GM19351 (cell line): ENCODE data around the gene PCSK2.

ENCODE experiments used
- ATAC-seq: cut with Tn5 transposase; IDR thresholded peaks from one replicate; pipeline ENCODE4 v1.9.1; 2021; ENCODE audit warnings: mild to moderate bottlenecking, moderate library complexity; ENCODE audit not compliant: unreplicated experiment

The PCSK2 gene

GRCh38 chr20:17327185-17328148 is 100.6 kb downstream of the PCSK2 start:
- ATAC-seq: no peak

- no peak for ATAC-seq
These were observed 108.1 kb downstream of the PCSK2 start for GRCh38 chr20:17334932-17335331.

- ATAC-seq: no peak
These were observed 112.2 kb downstream of the PCSK2 start for GRCh38 chr20:17339000-17339399.

- no peak for ATAC-seq
These were observed 116.3 kb downstream of the PCSK2 start for GRCh38 chr20:17343091-17343490.

GRCh38 chr20:17343656-17344452 is 117.0 kb downstream of the PCSK2 start:
- no peak for ATAC-seq

GRCh38 chr20:17344790-17345189 is 118.0 kb downstream of the PCSK2 start:
- no peak for ATAC-seq

- ATAC-seq: no peak
These were observed 118.5 kb downstream of the PCSK2 start for GRCh38 chr20:17345321-17345720.

GRCh38 chr20:17350321-17350720 is 123.5 kb downstream of the PCSK2 start:
- no peak for ATAC-seq

GRCh38 chr20:17357238-17357637 is 130.4 kb downstream of the PCSK2 start:
- no peak for ATAC-seq

GRCh38 chr20:17358854-17359253 is 132.0 kb downstream of the PCSK2 start:
- no peak for ATAC-seq

GRCh38 chr20:17364681-17365080 is 137.8 kb downstream of the PCSK2 start:
- no peak for ATAC-seq

- ATAC-seq: no peak
These were observed 139.0 kb downstream of the PCSK2 start for GRCh38 chr20:17365831-17366230.

GRCh38 chr20:17369506-17369905 is 142.7 kb downstream of the PCSK2 start:
- no peak for ATAC-seq

- no peak for ATAC-seq
These were observed 146.1 kb downstream of the PCSK2 start for GRCh38 chr20:17372806-17373440.

GRCh38 chr20:17374086-17374485 is 147.2 kb downstream of the PCSK2 start:
- ATAC-seq: no peak

GRCh38 chr20:17376031-17376430 is 149.2 kb downstream of the PCSK2 start:
- no peak for ATAC-seq

GRCh38 chr20:17377231-17377630 is 150.4 kb downstream of the PCSK2 start:
- ATAC-seq: no peak

GRCh38 chr20:17379651-17380050 is 152.8 kb downstream of the PCSK2 start:
- no peak for ATAC-seq

GRCh38 chr20:17380801-17381200 is 154.0 kb downstream of the PCSK2 start:
- no peak for ATAC-seq

- no peak for ATAC-seq
These were observed 154.9 kb downstream of the PCSK2 start for GRCh38 chr20:17381724-17382123.

- ATAC-seq: no peak
These were observed 159.0 kb downstream of the PCSK2 start for GRCh38 chr20:17385798-17386197.
